HG02763 (cell line): ENCODE data around the gene UBQLN2.
"Not testable (repeated sequence)": the region's sequence is repeated elsewhere in the genome, so short reads cannot be mapped to it uniquely, and the experiment has no call there.

ENCODE experiments used
- ATAC-seq: cut with Tn5 transposase; IDR thresholded peaks from one replicate; pipeline ENCODE4 v1.9.1; 2021; ENCODE audit warnings: mild to moderate bottlenecking, moderate library complexity; ENCODE audit not compliant: unreplicated experiment

Gene UBQLN2

DNA sequence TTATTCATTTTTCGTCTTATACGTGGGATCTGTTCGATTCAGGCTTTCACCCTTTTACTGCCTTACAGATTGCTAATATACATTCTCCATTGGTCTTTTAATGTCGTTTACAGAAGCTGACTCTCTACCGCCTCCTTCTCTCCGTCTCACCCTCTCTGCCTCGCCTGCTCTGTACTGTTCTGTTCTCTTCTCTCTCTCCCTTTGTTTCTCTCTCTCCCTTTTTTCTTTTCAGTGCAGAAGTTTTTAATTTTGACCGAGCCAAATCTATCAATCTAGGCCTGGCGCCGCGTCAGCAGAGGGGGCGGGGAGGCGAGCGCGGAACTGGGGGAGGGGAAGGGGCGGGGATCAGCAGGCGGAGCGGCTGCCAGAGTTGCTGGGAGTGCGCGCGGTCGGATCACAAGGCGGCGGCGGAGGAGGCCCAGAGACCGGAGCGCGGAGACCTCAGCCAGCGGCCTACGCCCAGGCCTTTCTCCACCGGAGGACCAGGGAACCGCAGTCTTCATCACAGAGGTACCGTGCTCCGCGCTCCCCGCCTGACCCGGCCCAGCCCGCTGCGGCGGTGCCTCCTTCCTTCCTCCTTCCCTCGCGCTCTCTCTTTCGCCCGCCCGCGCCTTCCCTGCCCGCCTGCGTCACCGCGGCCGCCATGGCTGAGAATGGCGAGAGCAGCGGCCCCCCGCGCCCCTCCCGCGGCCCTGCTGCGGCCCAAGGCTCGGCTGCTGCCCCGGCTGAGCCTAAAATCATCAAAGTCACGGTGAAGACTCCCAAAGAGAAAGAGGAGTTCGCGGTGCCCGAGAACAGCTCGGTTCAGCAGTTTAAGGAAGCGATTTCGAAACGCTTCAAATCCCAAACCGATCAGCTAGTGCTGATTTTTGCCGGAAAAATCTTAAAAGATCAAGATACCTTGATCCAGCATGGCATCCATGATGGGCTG is at the start of gene UBQLN2:
UBQLN2 (plus strand) TSS at position 397 of the 931 bp plus-strand sequence; CDS start at position 644, 247 bp downstream.
- peak; percentile 72 for ATAC-seq

GRCh38 chrX:56519642-56520041 is 43.8 kb upstream of the UBQLN2 start:
- no peak for ATAC-seq

- ATAC-seq, result not testable (repeated sequence)
Observed at GRCh38 chrX:56529482-56530007, 33.9 kb upstream of the UBQLN2 start.

- no peak for ATAC-seq
Observed at GRCh38 chrX:56530011-56530410, 33.4 kb upstream of the UBQLN2 start.

GRCh38 chrX:56550667-56551066 is 12.8 kb upstream of the UBQLN2 start:
- no peak for ATAC-seq

- no peak for ATAC-seq
Observed at GRCh38 chrX:56554870-56555269, 8.6 kb upstream of the UBQLN2 start.

DNA sequence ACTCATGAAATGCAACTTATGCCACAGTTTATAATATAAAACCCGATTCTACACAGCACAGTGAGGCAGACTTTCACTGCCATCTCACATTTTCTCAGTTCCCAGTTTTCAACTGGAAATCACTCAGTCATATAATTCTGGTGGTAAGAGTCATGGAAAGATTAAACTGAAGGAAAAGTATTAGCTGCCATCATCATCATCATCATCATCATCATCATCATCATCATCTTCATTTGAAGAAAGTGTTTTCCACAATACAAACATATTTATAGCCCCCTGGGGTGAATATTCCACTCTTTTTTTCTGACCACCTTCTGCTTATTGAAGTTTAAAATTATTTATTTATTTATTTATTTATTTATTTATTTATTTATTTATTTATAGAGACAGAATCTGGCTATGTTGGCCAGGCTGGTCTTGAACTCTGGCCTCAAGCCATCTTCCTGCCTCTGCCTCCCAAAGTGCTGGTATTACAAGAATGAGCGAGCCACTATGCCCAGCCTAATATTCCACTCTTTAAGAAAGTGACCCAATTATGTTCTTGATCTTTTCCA is 6.0 kb upstream of the UBQLN2 start:
- ATAC-seq, result no peak

DNA sequence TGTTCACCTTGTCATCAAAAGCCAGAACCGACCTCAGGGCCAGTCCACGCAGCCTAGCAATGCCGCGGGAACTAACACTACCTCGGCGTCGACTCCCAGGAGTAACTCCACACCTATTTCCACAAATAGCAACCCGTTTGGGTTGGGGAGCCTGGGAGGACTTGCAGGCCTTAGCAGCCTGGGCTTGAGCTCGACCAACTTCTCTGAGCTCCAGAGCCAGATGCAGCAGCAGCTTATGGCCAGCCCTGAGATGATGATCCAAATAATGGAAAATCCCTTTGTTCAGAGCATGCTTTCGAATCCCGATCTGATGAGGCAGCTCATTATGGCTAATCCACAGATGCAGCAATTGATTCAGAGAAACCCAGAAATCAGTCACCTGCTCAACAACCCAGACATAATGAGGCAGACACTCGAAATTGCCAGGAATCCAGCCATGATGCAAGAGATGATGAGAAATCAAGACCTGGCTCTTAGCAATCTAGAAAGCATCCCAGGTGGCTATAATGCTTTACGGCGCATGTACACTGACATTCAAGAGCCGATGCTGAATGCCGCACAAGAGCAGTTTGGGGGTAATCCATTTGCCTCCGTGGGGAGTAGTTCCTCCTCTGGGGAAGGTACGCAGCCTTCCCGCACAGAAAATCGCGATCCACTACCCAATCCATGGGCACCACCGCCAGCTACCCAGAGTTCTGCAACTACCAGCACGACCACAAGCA is 898 bp downstream of the UBQLN2 start:
- no peak for ATAC-seq

DNA sequence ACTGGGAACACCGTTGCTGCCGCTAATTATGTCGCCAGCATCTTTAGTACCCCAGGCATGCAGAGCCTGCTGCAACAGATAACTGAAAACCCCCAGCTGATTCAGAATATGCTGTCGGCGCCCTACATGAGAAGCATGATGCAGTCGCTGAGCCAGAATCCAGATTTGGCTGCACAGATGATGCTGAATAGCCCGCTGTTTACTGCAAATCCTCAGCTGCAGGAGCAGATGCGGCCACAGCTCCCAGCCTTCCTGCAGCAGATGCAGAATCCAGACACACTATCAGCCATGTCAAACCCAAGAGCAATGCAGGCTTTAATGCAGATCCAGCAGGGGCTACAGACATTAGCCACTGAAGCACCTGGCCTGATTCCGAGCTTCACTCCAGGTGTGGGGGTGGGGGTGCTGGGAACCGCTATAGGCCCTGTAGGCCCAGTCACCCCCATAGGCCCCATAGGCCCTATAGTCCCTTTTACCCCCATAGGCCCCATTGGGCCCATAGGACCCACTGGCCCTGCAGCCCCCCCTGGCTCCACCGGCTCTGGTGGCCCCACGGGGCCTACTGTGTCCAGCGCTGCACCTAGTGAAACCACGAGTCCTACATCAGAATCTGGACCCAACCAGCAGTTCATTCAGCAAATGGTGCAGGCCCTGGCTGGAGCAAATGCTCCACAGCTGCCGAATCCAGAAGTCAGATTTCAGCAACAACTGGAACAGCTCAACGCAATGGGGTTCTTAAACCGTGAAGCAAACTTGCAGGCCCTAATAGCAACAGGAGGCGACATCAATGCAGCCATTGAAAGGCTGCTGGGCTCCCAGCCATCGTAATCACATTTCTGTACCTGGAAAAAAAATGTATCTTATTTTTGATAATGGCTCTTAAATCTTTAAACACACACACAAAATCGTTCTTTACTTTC is 1.8 kb downstream of the UBQLN2 start:
- no peak for ATAC-seq

- no peak for ATAC-seq
Observed at GRCh38 chrX:56569378-56570057, 6.1 kb downstream of the UBQLN2 start.

GRCh38 chrX:56572975-56573374 is 9.5 kb downstream of the UBQLN2 start:
- ATAC-seq, result no peak

- no peak for ATAC-seq
Observed at GRCh38 chrX:56574861-56575260, 11.4 kb downstream of the UBQLN2 start.

GRCh38 chrX:56576721-56577120 is 13.3 kb downstream of the UBQLN2 start:
- ATAC-seq, result no peak

DNA sequence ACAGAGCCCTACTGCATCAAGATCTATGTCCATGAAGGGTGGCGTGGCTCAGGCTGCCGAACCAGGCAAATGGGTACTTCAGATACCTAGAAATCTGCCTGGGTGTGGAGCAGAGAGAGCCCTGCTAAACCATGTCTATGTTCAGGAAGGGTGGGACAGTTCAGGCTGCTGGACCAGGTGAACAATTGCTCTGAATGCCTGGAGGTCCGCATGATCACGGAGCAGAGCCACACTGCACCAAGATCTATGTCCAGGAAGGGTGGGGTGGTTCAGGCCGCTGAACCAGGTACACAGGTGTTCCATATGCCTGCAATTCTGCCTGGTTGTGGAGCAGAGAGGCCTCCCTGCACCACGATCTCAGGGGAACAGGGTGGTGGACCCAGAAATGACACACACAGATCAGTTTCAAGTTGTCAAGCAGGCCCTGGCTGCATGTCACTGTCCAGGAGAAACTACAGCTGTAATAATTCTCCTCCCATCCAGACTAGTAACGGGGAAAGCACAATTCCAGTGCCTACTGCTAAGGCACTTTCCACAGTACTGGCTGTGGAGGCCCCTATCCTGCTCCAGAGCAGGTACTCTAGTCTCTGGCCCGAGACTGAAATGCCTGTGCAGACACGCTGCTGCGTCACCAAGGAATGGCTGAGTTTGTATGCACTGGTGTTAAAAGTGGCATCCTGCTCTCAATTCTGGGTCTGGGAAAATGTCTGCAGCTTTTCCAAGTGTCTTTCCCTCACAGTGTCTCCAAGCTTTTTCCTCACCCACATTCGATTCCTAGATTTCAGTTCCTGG is 25.2 kb downstream of the UBQLN2 start:
- ATAC-seq, result no peak

- not testable (repeated sequence) for ATAC-seq
Observed at GRCh38 chrX:56591830-56592229, 28.4 kb downstream of the UBQLN2 start.

GRCh38 chrX:56600141-56600540 is 36.7 kb downstream of the UBQLN2 start:
- no peak for ATAC-seq

DNA sequence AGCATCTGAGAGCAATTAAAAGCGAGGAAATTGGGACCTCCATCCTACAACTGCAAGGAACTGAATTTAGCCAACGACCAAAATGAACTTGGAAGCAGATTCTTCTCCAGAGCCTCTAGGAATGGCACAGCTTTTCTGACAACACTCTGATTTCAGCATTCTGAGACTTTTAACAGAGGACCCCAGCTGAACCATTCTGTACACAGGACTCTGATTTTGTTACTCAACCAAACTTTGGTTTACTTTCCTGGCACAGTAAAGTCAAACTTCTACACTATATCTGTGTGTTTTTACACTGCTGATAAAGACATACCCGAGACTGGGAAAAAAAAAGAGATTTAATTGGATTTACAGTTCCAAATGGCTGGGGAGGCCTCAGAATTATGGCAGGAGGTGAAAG is 37.6 kb downstream of the UBQLN2 start:
- no peak for ATAC-seq

DNA sequence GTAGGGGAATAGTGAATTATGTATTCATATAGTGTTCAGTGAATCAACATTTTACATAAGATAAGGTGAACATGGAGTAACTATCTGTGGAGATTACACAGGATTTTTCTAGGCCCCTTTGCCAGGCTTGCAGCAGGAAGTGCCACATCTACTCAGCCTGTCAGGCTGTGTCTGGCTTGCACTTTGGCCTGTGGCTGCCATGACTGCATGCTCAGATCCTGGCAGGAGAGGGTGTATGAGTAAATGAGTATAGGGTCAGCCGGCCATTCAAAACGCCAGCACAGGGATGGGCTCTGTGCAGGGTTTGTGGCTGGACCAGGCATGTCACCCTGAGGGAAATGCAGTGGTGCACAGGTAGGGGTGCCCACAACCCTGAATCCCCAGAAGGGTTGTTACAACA is 51.9 kb downstream of the UBQLN2 start:
- ATAC-seq, result no peak
